DOHH2 (cell line): Measurements from ENCODE around the gene SNX5.

Source experiments
- H3F3A ChIP-seq: fragments of 200-600 bp; sonication (generic), shearing (Covaris generic); 2 replicates; pipeline ENCODE4 v1.6.0; 2016; ENCODE audit warnings: antibody characterized with exemption, mild to moderate bottlenecking; ENCODE audit not compliant: control insufficient read depth, insufficient read depth
- H3K27ac ChIP-seq: fragments of 200-600 bp; sonication (generic); 2 replicates; pipeline ENCODE4 v1.5.1; 2014; ENCODE audit warnings: low read depth, mild to moderate bottlenecking, low read length, moderate library complexity
- H3K27me3 ChIP-seq: fragments of 200-600 bp; sonication (generic); 2 replicates; pipeline ENCODE4 v1.6.1; 2014; ENCODE audit warnings: mild to moderate bottlenecking, low read length, mixed read lengths; ENCODE audit not compliant: control insufficient read depth
- H3K36me3 ChIP-seq: fragments of 200-600 bp; sonication (generic); 2 replicates; pipeline ENCODE4 v1.6.1; 2014; ENCODE audit warnings: mild to moderate bottlenecking, low read length, moderate library complexity, mixed read lengths; ENCODE audit not compliant: control insufficient read depth
- H3K4me1 ChIP-seq: fragments of 200-600 bp; sonication (generic); 2 replicates; pipeline ENCODE4 v1.6.1; 2014; ENCODE audit warnings: mild to moderate bottlenecking, low read length, mixed read lengths; ENCODE audit not compliant: control insufficient read depth
- H3K4me2 ChIP-seq: fragments of 200-600 bp; sonication (generic); 2 replicates; pipeline ENCODE4 v1.6.0; 2014; ENCODE audit warnings: mild to moderate bottlenecking, low read length, moderate library complexity
- H3K4me3 ChIP-seq: fragments of 200-600 bp; sonication (generic); 2 replicates; pipeline ENCODE4 v1.5.1; 2014; ENCODE audit warnings: mild to moderate bottlenecking, low read length, mixed read lengths
- H3K79me2 ChIP-seq: fragments of 200-600 bp; sonication (generic); 2 replicates; pipeline ENCODE4 v1.6.1; 2014; ENCODE audit warnings: mild to moderate bottlenecking, low read length, mixed read lengths; ENCODE audit not compliant: control insufficient read depth
- H3K9me2 ChIP-seq: fragments of 200-600 bp; sonication (generic); replicated peaks from 2 replicates; pipeline ENCODE4 v1.6.1; 2014; ENCODE audit warnings: mild to moderate bottlenecking, low read length, mixed read lengths; ENCODE audit not compliant: control insufficient read depth
- H3K9me3 ChIP-seq: fragments of 200-600 bp; sonication (generic); 2 replicates; pipeline ENCODE4 v1.6.1; 2014; ENCODE audit warnings: antibody characterized with exemption, low read length, mixed read lengths; ENCODE audit not compliant: control insufficient read depth, insufficient read depth
- H4K20me1 ChIP-seq: fragments of 200-600 bp; sonication (generic); 2 replicates; pipeline ENCODE4 v1.6.0; 2014; ENCODE audit warnings: low read depth, mild to moderate bottlenecking, antibody characterized with exemption, low read length, moderate library complexity; ENCODE audit not compliant: control insufficient read depth, insufficient read depth
- EZH2phosphoT487 ChIP-seq: fragments of 200-600 bp; sonication (generic); IDR thresholded peaks from 2 replicates; pipeline ENCODE4 v1.6.1; 2017; ENCODE audit warnings: borderline replicate concordance, mild to moderate bottlenecking, antibody characterized with exemption, low read length, moderate library complexity, mixed read lengths
- TF ChIP-seq, protein P1 (sequence below): fragments of 200-600 bp; sonication (generic); IDR thresholded peaks from one replicate; pipeline ENCODE4 v1.5.1; 2014; ENCODE audit warnings: antibody characterized with exemption, mild to moderate bottlenecking, low read depth, low read length; ENCODE audit not compliant: poor library complexity, severe bottlenecking

Gene SNX5

GRCh38 chr20:17998446-17998845, 29.9 kb upstream of the SNX5 start:
- TF ChIP-seq, protein P1, sequence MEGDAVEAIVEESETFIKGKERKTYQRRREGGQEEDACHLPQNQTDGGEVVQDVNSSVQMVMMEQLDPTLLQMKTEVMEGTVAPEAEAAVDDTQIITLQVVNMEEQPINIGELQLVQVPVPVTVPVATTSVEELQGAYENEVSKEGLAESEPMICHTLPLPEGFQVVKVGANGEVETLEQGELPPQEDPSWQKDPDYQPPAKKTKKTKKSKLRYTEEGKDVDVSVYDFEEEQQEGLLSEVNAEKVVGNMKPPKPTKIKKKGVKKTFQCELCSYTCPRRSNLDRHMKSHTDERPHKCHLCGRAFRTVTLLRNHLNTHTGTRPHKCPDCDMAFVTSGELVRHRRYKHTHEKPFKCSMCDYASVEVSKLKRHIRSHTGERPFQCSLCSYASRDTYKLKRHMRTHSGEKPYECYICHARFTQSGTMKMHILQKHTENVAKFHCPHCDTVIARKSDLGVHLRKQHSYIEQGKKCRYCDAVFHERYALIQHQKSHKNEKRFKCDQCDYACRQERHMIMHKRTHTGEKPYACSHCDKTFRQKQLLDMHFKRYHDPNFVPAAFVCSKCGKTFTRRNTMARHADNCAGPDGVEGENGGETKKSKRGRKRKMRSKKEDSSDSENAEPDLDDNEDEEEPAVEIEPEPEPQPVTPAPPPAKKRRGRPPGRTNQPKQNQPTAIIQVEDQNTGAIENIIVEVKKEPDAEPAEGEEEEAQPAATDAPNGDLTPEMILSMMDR, result no peak
- TF ChIP-seq EZH2phosphoT487, result no peak
- Histone ChIP-seq H3F3A (peaks cover 9% of the 10 kb centered on the region), H3K27me3 (no peaks in the 10 kb centered on the region), H4K20me1 (no peaks in the 10 kb centered on the region), H3K79me2 (no peaks in the 10 kb centered on the region), H3K36me3 (no peaks in the 10 kb centered on the region), H3K27ac (no peak overlapping the region), H3K4me1 (peaks cover 42% of the 10 kb centered on the region), H3K4me3 (no peak overlapping the region), H3K9me2 (no peaks in the 10 kb centered on the region), H3K9me3 (no peaks in the 10 kb centered on the region), H3K4me2 (no peak overlapping the region)

- peaks cover 25% of the 10 kb centered on the region for H3F3A ChIP-seq
- no peaks in the 10 kb centered on the region for H3K9me3 ChIP-seq
- H3K4me3 ChIP-seq, result peak overlapping the region; percentile 46
- peak overlapping the region; percentile 64 for H3K4me2 ChIP-seq
- H3K36me3 ChIP-seq, result peaks cover 4% of the 10 kb centered on the region; the same call in 1 of the 2 replicates
- no peaks in the 10 kb centered on the region for H3K79me2 ChIP-seq
- no peaks in the 10 kb centered on the region for H3K27me3 ChIP-seq
- H3K27ac ChIP-seq, result no peak overlapping the region
- no peak for TF ChIP-seq EZH2phosphoT487
- TF ChIP-seq, protein P1, result peak; percentile 97
- H4K20me1 ChIP-seq, result no peaks in the 10 kb centered on the region
- H3K9me2 ChIP-seq, result no peaks in the 10 kb centered on the region
- H3K4me1 ChIP-seq, result peaks cover 56% of the 10 kb centered on the region
These were observed 27.6 kb upstream of the SNX5 start for GRCh38 chr20:17995967-17996819.

DNA sequence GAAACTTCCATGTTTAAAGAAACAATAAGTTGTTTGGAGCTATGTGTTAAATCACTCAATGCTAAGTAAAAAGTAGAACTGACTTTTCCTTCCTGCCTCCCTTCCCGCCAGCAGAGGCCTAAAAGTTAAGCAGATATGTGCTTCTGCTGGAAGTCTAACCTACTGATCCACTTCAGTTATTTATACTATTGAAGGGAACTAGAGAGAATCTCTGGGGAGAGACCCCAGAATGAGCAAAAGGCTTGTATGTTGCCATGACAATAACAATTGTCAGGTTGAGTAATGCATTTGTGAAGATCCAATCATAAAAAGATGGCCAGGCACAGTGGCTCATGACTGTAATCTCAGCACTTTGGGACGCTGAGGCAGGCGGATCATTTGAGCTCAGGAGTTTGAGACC, 25.0 kb upstream of the SNX5 start:
- Histone ChIP-seq H3K4me2 (no peak overlapping the region), H3K36me3 (peaks cover 28% of the 10 kb centered on the region), H3K9me3 (no peaks in the 10 kb centered on the region), H3K27ac (peak overlapping the region; percentile 12; the same call in 1 of the 2 replicates), H4K20me1 (no peaks in the 10 kb centered on the region), H3K27me3 (no peaks in the 10 kb centered on the region), H3F3A (peaks cover 25% of the 10 kb centered on the region), H3K4me3 (no peak overlapping the region), H3K79me2 (no peaks in the 10 kb centered on the region), H3K9me2 (no peaks in the 10 kb centered on the region), H3K4me1 (peaks cover 56% of the 10 kb centered on the region)
- TF ChIP-seq EZH2phosphoT487, result no peak
- TF ChIP-seq, protein P1, result no peak
